SK-N-MC (cell line): ENCODE results near the gene GRPEL1.

Experiments used
- EZH2 ChIP-seq: fragments of 200-600 bp; sonication (generic); IDR thresholded peaks from one replicate; pipeline ENCODE4 v1.6.1; 2017; ENCODE audit warnings: antibody characterized with exemption
- POLR2AphosphoS5 ChIP-seq: IDR thresholded peaks from 2 replicates; pipeline ENCODE4 v1.6.1; 2012; ENCODE audit warnings: mild to moderate bottlenecking, low read depth, low read length, borderline replicate concordance

DNA sequence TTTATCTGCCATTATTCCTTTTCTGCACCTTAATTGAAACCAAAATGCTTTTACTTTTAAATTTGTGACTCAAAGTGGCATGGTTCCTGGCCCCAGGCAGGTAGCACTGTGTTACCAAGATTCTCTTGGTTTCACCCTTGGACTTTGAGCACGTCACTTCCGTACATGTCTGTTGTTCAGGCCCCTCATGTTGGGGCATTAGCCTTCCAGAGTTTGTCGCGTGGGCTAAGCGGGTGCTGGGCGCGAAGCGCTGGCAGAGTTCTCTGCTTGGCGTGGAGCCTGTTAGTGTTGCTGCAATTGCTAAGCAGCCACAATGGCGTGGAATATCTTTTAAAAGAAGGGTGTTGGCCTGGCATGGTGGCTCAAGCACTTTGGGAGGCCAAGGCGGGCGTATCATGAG, 38.7 kb downstream of the GRPEL1 start:
- TF ChIP-seq EZH2 (no peak), POLR2AphosphoS5 (no peak)
